ENCODE data around the gene PPP1R3E. TPM values are rescaled to one million over a fixed set of nuclear protein-coding genes. Genes with fewer than 3 reads are reported as not detected.

PPP1R3E gene
- total and polyA plus RNA-seq, 2 of the 13 experiments (the other 11 are each of a cell fraction or from before 2014, with no cell fraction given) = 16.5 to 26.5 TPM

DNA sequence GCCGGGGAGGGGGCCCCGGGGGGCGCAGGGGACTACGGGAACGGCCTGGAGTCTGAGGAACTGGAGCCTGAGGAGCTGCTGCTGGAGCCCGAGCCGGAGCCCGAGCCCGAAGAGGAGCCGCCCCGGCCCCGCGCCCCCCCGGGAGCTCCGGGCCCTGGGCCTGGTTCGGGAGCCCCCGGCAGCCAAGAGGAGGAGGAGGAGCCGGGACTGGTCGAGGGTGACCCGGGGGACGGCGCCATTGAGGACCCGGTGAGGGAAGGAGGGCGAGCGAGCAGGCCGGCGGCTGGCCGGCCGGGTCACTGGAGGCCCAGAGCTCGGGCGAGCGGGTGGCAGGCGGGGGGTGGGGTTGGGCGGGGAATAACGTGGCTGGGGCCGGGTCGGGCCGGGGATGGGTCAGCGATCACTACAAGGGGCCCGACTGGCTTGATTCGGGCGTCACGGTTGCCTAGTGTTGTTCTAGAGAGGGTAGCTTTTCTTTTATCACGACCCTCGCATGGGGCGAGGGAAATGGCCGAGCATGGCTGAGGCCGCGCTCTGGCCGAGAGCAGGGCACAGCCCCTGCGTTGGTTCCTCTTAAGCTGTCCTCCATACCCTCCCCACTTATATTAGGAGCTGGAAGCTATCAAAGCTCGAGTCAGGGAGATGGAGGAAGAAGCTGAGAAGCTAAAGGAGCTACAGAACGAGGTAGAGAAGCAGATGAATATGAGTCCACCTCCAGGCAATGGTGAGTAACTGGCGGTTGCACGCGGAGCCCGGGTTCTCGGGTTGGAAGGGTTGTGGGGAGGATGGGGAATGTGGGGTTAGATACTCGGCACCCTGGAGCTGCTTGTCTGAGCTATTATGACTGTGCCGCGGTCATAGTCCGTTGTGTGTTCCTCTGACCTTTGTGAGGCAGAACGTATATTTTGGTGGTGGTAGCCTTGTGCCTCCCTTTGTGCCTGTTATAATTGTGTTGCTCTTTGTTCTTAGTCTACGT is 19.2 kb upstream of the PPP1R3E start (continued):
- TF ChIP-seq ATF5 (CRISPR knock-in tag; IDR thresholded peaks at IDR 0.05; ENCODE audit: low read depth) (0 out of 2 replicates have a peak, but pooled peaks have one; percentile 59), ZZZ3 (CRISPR knock-in tag; IDR thresholded peaks at IDR 0.05; ENCODE audit: borderline replicate concordance) (no peak), PRPF4 (IDR thresholded peaks at IDR 0.05; ENCODE audit: low read depth, low read length, poor library complexity, severe bottlenecking) (no peak), ZFP37 (CRISPR knock-in tag; IDR thresholded peaks at IDR 0.05; ENCODE audit: borderline replicate concordance) (peak; percentile 57; the same call in 1 of the 2 replicates), SPEN (CRISPR knock-in tag; IDR thresholded peaks at IDR 0.05; ENCODE audit: low read depth) (no peak), IKZF5 (CRISPR knock-in tag; IDR thresholded peaks at IDR 0.05) (peak; percentile 3; the same call in 1 of the 2 replicates), ZNF260 (CRISPR knock-in tag; IDR thresholded peaks at IDR 0.05; ENCODE audit: borderline replicate concordance, low read depth) (no peak), XRCC5 (optimal IDR thresholded peaks at IDR 0.05; ENCODE audit: low read length) (no peak), NFE2 (CRISPR knock-in tag; IDR thresholded peaks at IDR 0.05) (no peak), BCL6 (CRISPR knock-in tag; IDR thresholded peaks at IDR 0.05) (peak; percentile 11; the same call in 1 of the 2 replicates), SUZ12 (IDR thresholded peaks at IDR 0.05; ENCODE audit: low read depth, low read length) (no peak), FLYWCH1 (CRISPR knock-in tag; IDR thresholded peaks at IDR 0.05) (no peak), KDM5A (IDR thresholded peaks at IDR 0.05; ENCODE audit: borderline replicate concordance, low read length) (peak; percentile 72), ZNF720 (CRISPR knock-in tag; IDR thresholded peaks at IDR 0.05) (no peak), ATF4 (CRISPR knock-in tag; IDR thresholded peaks at IDR 0.05) (peak in 1 of 2 experiments; percentile 56; a peak in 1 of 4 replicates)
- TF ChIP-seq, protein P1, sequence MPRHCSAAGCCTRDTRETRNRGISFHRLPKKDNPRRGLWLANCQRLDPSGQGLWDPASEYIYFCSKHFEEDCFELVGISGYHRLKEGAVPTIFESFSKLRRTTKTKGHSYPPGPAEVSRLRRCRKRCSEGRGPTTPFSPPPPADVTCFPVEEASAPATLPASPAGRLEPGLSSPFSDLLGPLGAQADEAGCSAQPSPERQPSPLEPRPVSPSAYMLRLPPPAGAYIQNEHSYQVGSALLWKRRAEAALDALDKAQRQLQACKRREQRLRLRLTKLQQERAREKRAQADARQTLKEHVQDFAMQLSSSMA (CRISPR knock-in tag; IDR thresholded peaks at IDR 0.05) = no peak
- TF ChIP-seq, protein P2, sequence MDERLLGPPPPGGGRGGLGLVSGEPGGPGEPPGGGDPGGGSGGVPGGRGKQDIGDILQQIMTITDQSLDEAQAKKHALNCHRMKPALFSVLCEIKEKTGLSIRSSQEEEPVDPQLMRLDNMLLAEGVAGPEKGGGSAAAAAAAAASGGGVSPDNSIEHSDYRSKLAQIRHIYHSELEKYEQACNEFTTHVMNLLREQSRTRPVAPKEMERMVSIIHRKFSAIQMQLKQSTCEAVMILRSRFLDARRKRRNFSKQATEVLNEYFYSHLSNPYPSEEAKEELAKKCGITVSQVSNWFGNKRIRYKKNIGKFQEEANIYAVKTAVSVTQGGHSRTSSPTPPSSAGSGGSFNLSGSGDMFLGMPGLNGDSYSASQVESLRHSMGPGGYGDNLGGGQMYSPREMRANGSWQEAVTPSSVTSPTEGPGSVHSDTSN (CRISPR knock-in tag; IDR thresholded peaks at IDR 0.05) = no peak
- TF ChIP-seq, protein P3, sequence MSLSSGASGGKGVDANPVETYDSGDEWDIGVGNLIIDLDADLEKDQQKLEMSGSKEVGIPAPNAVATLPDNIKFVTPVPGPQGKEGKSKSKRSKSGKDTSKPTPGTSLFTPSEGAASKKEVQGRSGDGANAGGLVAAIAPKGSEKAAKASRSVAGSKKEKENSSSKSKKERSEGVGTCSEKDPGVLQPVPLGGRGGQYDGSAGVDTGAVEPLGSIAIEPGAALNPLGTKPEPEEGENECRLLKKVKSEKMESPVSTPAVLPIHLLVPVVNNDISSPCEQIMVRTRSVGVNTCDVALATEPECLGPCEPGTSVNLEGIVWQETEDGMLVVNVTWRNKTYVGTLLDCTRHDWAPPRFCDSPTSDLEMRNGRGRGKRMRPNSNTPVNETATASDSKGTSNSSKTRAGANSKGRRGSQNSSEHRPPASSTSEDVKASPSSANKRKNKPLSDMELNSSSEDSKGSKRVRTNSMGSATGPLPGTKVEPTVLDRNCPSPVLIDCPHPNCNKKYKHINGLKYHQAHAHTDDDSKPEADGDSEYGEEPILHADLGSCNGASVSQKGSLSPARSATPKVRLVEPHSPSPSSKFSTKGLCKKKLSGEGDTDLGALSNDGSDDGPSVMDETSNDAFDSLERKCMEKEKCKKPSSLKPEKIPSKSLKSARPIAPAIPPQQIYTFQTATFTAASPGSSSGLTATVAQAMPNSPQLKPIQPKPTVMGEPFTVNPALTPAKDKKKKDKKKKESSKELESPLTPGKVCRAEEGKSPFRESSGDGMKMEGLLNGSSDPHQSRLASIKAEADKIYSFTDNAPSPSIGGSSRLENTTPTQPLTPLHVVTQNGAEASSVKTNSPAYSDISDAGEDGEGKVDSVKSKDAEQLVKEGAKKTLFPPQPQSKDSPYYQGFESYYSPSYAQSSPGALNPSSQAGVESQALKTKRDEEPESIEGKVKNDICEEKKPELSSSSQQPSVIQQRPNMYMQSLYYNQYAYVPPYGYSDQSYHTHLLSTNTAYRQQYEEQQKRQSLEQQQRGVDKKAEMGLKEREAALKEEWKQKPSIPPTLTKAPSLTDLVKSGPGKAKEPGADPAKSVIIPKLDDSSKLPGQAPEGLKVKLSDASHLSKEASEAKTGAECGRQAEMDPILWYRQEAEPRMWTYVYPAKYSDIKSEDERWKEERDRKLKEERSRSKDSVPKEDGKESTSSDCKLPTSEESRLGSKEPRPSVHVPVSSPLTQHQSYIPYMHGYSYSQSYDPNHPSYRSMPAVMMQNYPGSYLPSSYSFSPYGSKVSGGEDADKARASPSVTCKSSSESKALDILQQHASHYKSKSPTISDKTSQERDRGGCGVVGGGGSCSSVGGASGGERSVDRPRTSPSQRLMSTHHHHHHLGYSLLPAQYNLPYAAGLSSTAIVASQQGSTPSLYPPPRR (CRISPR knock-in tag; IDR thresholded peaks at IDR 0.05; ENCODE audit: borderline replicate concordance) = peak; percentile 2
